B cell (primary cell): ENCODE data around the gene HLA-A.

Experiments
- CTCF ChIP-seq: fragments of 200-600 bp; IDR thresholded peaks from one replicate; pipeline ENCODE4 v1.8.0; 2022; ENCODE audit warnings: antibody characterized with exemption, mild to moderate bottlenecking
- EZH2 ChIP-seq: IDR thresholded peaks from 2 replicates; pipeline ENCODE4 v1.6.1; 2012; ENCODE audit warnings: borderline replicate concordance, low read depth, mild to moderate bottlenecking, moderate library complexity, low read length; ENCODE audit not compliant: insufficient read depth, poor library complexity, severe bottlenecking

GRCh38 chr6:29968905-29969304 is 26.6 kb downstream of the HLA-A start:
- TF ChIP-seq CTCF (no peak), EZH2 (no peak)
